GM12878 (cell line): ENCODE measurements around the gene MYO1E. TPM values are rescaled to one million over a fixed set of nuclear protein-coding genes. Genes with fewer than 3 reads are reported as not detected.

ENCODE experiments used
- ATAC-seq: fragments of 200-7000 bp; cut with Tn5 transposase; 3 replicates; pipeline ENCODE4 v1.9.1; 2020; ENCODE audit warnings: mild to moderate bottlenecking, moderate library complexity
- BruUV-seq: library from RNA; stranded (reverse); fragments of 400-500 nt; replicated peaks from 2 replicates; lab custom pipeline; 2021; lab: Mats Ljungman, UMichigan
- CTCF ChIA-PET: fragments of 300-600 bp; sonication (Branson Sonifier 250); formaldehyde crosslinking; extraction: SDS; loops from one replicate; lab custom pipeline; 2021; ENCODE audit warnings: inconsistent platforms; lab: Yijun Ruan, JAX
- POLR2A ChIA-PET: fragments of 350-600 bp; formaldehyde crosslinking; extraction: SDS; loops from one replicate; lab custom pipeline; 2021; ENCODE audit warnings: inconsistent platforms; lab: Charles Lee
- RAD21 ChIA-PET: fragments of 300-600 bp; sonication (Branson Sonifier 250); formaldehyde crosslinking; loops from one replicate; lab custom pipeline; 2023; ENCODE audit warnings: antibody characterized with exemption; ENCODE audit not compliant: unreplicated experiment; lab: Charles Lee
- SMC1A ChIA-PET: fragments of 300-600 bp; sonication (Branson Sonifier 250); formaldehyde crosslinking; loops from one replicate; lab custom pipeline; 2023; ENCODE audit not compliant: unreplicated experiment, uncharacterized antibody; lab: Charles Lee
- DNase-seq: peaks from one replicate; pipeline ENCODE4 v3.0.0-alpha.2; 2011; ENCODE audit warnings: low read depth, low spot score
- FAIRE-seq: peaks from 3 replicates; lab custom pipeline; 2011; peaks lifted over from hg19 to GRCh38; lab: Jason Lieb, UNC
- H2AFZ ChIP-seq: 2 replicates; pipeline ENCODE4 v1.6.0; 2011; ENCODE audit warnings: low read depth, low read length, control low read depth; ENCODE audit not compliant: control insufficient read depth
- H3K27ac ChIP-seq: 2 replicates; pipeline ENCODE4 v1.5.1; 2011; ENCODE audit warnings: control low read depth; ENCODE audit not compliant: control insufficient read depth, insufficient read depth
- H3K27me3 ChIP-seq, 2 experiments: replicated peaks in 1 of 2; 2 replicates each; pipeline versions ENCODE4 v1.6.0 to v1.6.1; 2011; ENCODE audit warnings: low read length in 1 of 2; ENCODE audit not compliant: control insufficient read depth in 2 of 2, insufficient read depth in 2 of 2
- H3K36me3 ChIP-seq, 2 experiments: 2 replicates each; pipeline ENCODE4 v1.5.1; 2011; ENCODE audit warnings: low read length in 1 of 2; ENCODE audit not compliant: control insufficient read depth in 2 of 2, insufficient read depth in 2 of 2
- H3K4me1 ChIP-seq: 2 replicates; pipeline ENCODE4 v1.6.1; 2011; ENCODE audit warnings: mild to moderate bottlenecking, low read length, moderate library complexity, mixed read lengths; ENCODE audit not compliant: control insufficient read depth, insufficient read depth
- H3K4me2 ChIP-seq: 2 replicates; pipeline ENCODE4 v1.6.0; 2011; ENCODE audit warnings: control low read depth; ENCODE audit not compliant: control insufficient read depth, insufficient read depth
- H3K4me3 ChIP-seq: fragments of 200-600 bp; sonication (generic); 2 replicates; pipeline ENCODE4 v1.5.1; 2016
- H3K79me2 ChIP-seq: 2 replicates; pipeline ENCODE4 v1.6.0; 2011; ENCODE audit warnings: low read length; ENCODE audit not compliant: control insufficient read depth, insufficient read depth
- H3K9ac ChIP-seq: 2 replicates; pipeline ENCODE4 v1.8.0; 2011; ENCODE audit warnings: low read length, control low read depth, mixed read lengths; ENCODE audit not compliant: control insufficient read depth, insufficient read depth
- H3K9me3 ChIP-seq: replicated peaks from 3 replicates; pipeline ENCODE4 v1.5.1; 2011; ENCODE audit warnings: mild to moderate bottlenecking, low read length; ENCODE audit not compliant: control insufficient read depth, insufficient read depth
- H4K20me1 ChIP-seq: 2 replicates; pipeline ENCODE4 v1.6.0; 2011; ENCODE audit not compliant: control insufficient read depth, insufficient read depth
- CBX3 ChIP-seq: fragments of 200-600 bp; sonication (generic); IDR thresholded peaks from 2 replicates; pipeline ENCODE4 v1.6.1; 2016; ENCODE audit warnings: low read depth, borderline replicate concordance
- MTA2 ChIP-seq: fragments of 450-650 bp; IDR thresholded peaks from 2 replicates; pipeline ENCODE4 v1.6.1; 2016; ENCODE audit warnings: low read depth, mild to moderate bottlenecking, moderate library complexity
- RELA ChIP-seq: fragments of 450-650 bp; IDR thresholded peaks from 2 replicates; pipeline ENCODE4 v1.8.0; 2014; ENCODE audit warnings: borderline replicate concordance; ENCODE audit not compliant: partially characterized antibody
- SPI1 ChIP-seq: IDR thresholded peaks from 2 replicates; pipeline ENCODE4 v1.6.1; 2011; ENCODE audit warnings: low read depth, mild to moderate bottlenecking, low read length, moderate library complexity, borderline replicate concordance; ENCODE audit not compliant: insufficient read depth
- ZNF24 ChIP-seq: fragments of 450-650 bp; IDR thresholded peaks from 2 replicates; pipeline ENCODE4 v1.6.1; 2017; ENCODE audit warnings: antibody characterized with exemption, mild to moderate bottlenecking
- WGBS: methylation state at CpG from one replicate; pipeline ENCODE4 v1.1.6; 2016; ENCODE audit warnings: low lambda C conversion rate; ENCODE audit not compliant: insufficient replicate concordance, insufficient coverage; ENCODE audit errors: missing lambda C conversion rate; 5-methylcytosine and 5-hydroxymethylcytosine counted together
- in situ Hi-C: fragments of 300-500 bp; cut with MboI; formaldehyde crosslinking; loops from 9 replicates; pipeline ENCODE4 v1.14.3; 2018; ENCODE audit warnings: mixed read lengths
- intact Hi-C: fragments of 100-400 bp; cut with micrococcal nuclease; formaldehyde crosslinking; loops from one replicate; pipeline ENCODE4 v1.14.2; 2022; ENCODE audit not compliant: unreplicated experiment
- polyA plus RNA-seq, 11 experiments: library from polyadenylated mRNA; depleted of rRNA in 4 of 11; unstranded in 6 of 11; stranded (reverse) in 5 of 11; fragments of >200 nt; fragmentation: Nextera tagmentation in 4 of 11; fragmentation: Illumina TruSeq in 1 of 11; extraction: Ambion mirVana in 4 of 11; extraction: Trizol in 1 of 11; gene quantifications; 1 replicate in 1 of 11; 2 replicates in 10 of 11; pipeline versions ENCODE4 v1.2.1 to v1.2.3, GENCODE V29; 2011 to 2016; ENCODE audit warnings: inconsistent platforms in 2 of 11, missing spikeins in 2 of 11, low read depth in 1 of 11
- total RNA-seq, 4 experiments: library from RNA; depleted of rRNA in 3 of 4; stranded (reverse); fragments of >200 nt in 3 of 4; fragmentation: Illumina TruSeq in 1 of 4; extraction: Trizol in 1 of 4; gene quantifications; 2 replicates each; pipeline versions ENCODE4 v1.2.1 to v1.2.3, GENCODE V29; 2013 to 2021
- TF ChIP-seq, protein P1 (sequence below): fragments of 450-650 bp; conservative IDR thresholded peaks from 2 replicates; pipeline ENCODE4 v1.6.1; 2017; ENCODE audit warnings: mild to moderate bottlenecking, moderate library complexity
- TF ChIP-seq, protein P2 (sequence below): IDR thresholded peaks from 2 replicates; pipeline ENCODE4 v1.6.1; 2011; ENCODE audit warnings: low read depth, low read length, improper control_type of control experiment, borderline replicate concordance
- TF ChIP-seq, protein P3 (sequence below): IDR thresholded peaks from 2 replicates; pipeline ENCODE4 v1.6.1; 2012; ENCODE audit warnings: mild to moderate bottlenecking, low read depth, low read length

MYO1E gene
- total and polyA plus RNA-seq, 10 of the 15 experiments (the other 5 are each of a cell fraction or from before 2014, with no cell fraction given), result 10.3 to 266 (median 64.9) TPM

DNA sequence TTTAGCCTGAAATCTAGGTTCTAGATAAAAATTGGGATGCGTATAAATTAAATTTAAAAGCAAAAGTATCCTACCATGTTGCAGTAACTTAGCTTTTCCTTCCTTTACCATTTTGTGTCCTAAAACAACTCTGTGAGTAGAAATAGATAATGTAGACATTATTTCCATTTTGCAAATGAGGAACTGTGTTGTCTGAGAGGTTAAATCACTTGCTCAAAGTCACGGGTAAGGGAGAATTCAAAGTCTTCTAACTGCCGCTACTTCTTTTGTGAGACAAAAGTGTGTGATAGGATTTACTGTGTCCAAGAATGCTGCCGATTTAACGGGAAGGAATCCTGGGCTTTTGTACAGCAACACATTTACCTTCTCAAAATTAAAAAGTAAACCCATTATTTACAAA, 40.7 kb downstream of the MYO1E start:
- Histone ChIP-seq H3K9ac (peak overlapping the region; percentile 7; the same call in 1 of the 2 replicates), H3K4me2 (peak overlapping the region; percentile 89), H3K4me1 (peaks cover 90% of the 10 kb centered on the region), H2AFZ (no peak overlapping the region), H3K36me3 (peaks cover 0 to 9% of the 10 kb centered on the region in 2 experiments; a peak in 2 of 4 replicates), H3K4me3 (peak overlapping the region; percentile 11; the same call in 1 of the 2 replicates), H3K9me3 (no peaks in the 10 kb centered on the region), H3K27ac (peak overlapping the region; percentile 43), H3K79me2 (peaks cover 95% of the 10 kb centered on the region), H4K20me1 (0 out of 2 replicates have a peak, but pooled peaks cover 1% of the 10 kb centered on the region), H3K27me3 (no peaks in the 10 kb centered on the region)
- FAIRE-seq (no peak), ATAC-seq (no peak), DNase-seq (no peak)
- 63% methylated on average over 5 of the region's 5 CpGs for WGBS
- in situ Hi-C loops (no loop called here), intact Hi-C loops (no loop called here)
- CTCF ChIA-PET, result interaction anchor here (0.8 kb wide), 1 partner anchor 13 kb away, joined by 3 read pairs; no protein-coding TSS in a partner anchor
- POLR2A ChIA-PET, result interaction anchor here (1.8 kb wide), 1 partner anchor 17 kb away, joined by 5 read pairs; no protein-coding TSS in a partner anchor
- TF ChIP-seq SPI1, result peak; percentile 72
- no peak for TF ChIP-seq RELA
- RAD21 ChIA-PET, result interaction anchor here (0.6 to 4.7 kb wide), 5 partner anchors 17 to 66 kb away, joined by 3 to 29 read pairs (median 3); no protein-coding TSS in a partner anchor
- SMC1A ChIA-PET, result interaction anchor here (0.9 to 6.4 kb wide), 7 partner anchors 10 to 86 kb away, joined by 3 to 46 read pairs (median 4); no protein-coding TSS in a partner anchor
- no TSS peak for BruUV-seq

DNA sequence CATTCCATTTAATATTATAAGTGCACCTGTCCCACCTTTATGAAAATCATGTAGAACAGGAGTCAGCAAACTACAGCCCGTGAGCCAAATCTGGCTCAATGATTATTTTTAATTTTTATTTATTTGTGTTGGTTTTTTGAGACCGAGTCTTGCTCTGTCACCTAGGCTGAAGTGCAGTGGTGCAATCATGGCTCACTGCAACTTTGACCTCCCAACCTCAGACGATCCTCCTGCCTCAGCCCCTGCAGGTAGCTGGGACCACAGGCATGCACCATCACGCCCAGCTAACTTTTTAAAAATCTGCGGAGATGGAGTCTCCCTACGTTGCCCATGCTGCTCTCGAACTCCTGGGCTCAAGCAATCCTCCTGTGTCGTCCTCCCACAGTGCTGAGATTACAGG, 42.0 kb downstream of the MYO1E start:
- in situ Hi-C loops (no loop called here), intact Hi-C loops (loop anchor here (1.0 kb wide), 1 partner anchor 36 kb away; no protein-coding TSS in a partner anchor)
- POLR2A ChIA-PET, result interaction anchor here (1.8 to 2.2 kb wide), 2 partner anchors 16 to 18 kb away, joined by 5 to 6 read pairs; no protein-coding TSS in a partner anchor
- Histone ChIP-seq H3K79me2 (peaks cover 93% of the 10 kb centered on the region), H3K4me2 (peak overlapping the region; percentile 89), H3K4me1 (peaks cover 89% of the 10 kb centered on the region), H3K36me3 (peaks cover 0 to 9% of the 10 kb centered on the region in 2 experiments; a peak in 2 of 4 replicates), H3K9ac (no peak overlapping the region; the same call in 1 of the 2 replicates), H3K4me3 (0 out of 2 replicates have a peak overlapping the region, but pooled peaks have one; percentile 19), H3K27ac (peak overlapping the region; percentile 6; the same call in 1 of the 2 replicates), H4K20me1 (0 out of 2 replicates have a peak, but pooled peaks cover 6% of the 10 kb centered on the region), H3K9me3 (no peaks in the 10 kb centered on the region), H3K27me3 (no peaks in the 10 kb centered on the region), H2AFZ (no peak overlapping the region)
- DNase-seq, result no peak
- BruUV-seq, result no TSS peak
- RAD21 ChIA-PET, result interaction anchor here (0.7 to 4.7 kb wide), 3 partner anchors 31 to 41 kb away, joined by 3 to 29 read pairs (median 4); no protein-coding TSS in a partner anchor
- CTCF ChIA-PET, result interaction anchor here (1.1 kb wide), 1 partner anchor 18 kb away, joined by 3 read pairs; no protein-coding TSS in a partner anchor
- FAIRE-seq, result no peak
- SMC1A ChIA-PET, result interaction anchor here (1.1 to 6.4 kb wide), 7 partner anchors 8 to 84 kb away, joined by 3 to 46 read pairs (median 5); no protein-coding TSS in a partner anchor
- 60% methylated on average over 8 of the region's 8 CpGs for WGBS
- ATAC-seq, result no peak
- TF ChIP-seq ZNF24 (no peak), CBX3 (no peak), MTA2 (no peak)
- TF ChIP-seq, protein P1, sequence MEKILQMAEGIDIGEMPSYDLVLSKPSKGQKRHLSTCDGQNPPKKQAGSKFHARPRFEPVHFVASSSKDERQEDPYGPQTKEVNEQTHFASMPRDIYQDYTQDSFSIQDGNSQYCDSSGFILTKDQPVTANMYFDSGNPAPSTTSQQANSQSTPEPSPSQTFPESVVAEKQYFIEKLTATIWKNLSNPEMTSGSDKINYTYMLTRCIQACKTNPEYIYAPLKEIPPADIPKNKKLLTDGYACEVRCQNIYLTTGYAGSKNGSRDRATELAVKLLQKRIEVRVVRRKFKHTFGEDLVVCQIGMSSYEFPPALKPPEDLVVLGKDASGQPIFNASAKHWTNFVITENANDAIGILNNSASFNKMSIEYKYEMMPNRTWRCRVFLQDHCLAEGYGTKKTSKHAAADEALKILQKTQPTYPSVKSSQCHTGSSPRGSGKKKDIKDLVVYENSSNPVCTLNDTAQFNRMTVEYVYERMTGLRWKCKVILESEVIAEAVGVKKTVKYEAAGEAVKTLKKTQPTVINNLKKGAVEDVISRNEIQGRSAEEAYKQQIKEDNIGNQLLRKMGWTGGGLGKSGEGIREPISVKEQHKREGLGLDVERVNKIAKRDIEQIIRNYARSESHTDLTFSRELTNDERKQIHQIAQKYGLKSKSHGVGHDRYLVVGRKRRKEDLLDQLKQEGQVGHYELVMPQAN, result no peak
- TF ChIP-seq, protein P2, sequence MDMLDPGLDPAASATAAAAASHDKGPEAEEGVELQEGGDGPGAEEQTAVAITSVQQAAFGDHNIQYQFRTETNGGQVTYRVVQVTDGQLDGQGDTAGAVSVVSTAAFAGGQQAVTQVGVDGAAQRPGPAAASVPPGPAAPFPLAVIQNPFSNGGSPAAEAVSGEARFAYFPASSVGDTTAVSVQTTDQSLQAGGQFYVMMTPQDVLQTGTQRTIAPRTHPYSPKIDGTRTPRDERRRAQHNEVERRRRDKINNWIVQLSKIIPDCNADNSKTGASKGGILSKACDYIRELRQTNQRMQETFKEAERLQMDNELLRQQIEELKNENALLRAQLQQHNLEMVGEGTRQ, result no peak
- TF ChIP-seq, protein P3, sequence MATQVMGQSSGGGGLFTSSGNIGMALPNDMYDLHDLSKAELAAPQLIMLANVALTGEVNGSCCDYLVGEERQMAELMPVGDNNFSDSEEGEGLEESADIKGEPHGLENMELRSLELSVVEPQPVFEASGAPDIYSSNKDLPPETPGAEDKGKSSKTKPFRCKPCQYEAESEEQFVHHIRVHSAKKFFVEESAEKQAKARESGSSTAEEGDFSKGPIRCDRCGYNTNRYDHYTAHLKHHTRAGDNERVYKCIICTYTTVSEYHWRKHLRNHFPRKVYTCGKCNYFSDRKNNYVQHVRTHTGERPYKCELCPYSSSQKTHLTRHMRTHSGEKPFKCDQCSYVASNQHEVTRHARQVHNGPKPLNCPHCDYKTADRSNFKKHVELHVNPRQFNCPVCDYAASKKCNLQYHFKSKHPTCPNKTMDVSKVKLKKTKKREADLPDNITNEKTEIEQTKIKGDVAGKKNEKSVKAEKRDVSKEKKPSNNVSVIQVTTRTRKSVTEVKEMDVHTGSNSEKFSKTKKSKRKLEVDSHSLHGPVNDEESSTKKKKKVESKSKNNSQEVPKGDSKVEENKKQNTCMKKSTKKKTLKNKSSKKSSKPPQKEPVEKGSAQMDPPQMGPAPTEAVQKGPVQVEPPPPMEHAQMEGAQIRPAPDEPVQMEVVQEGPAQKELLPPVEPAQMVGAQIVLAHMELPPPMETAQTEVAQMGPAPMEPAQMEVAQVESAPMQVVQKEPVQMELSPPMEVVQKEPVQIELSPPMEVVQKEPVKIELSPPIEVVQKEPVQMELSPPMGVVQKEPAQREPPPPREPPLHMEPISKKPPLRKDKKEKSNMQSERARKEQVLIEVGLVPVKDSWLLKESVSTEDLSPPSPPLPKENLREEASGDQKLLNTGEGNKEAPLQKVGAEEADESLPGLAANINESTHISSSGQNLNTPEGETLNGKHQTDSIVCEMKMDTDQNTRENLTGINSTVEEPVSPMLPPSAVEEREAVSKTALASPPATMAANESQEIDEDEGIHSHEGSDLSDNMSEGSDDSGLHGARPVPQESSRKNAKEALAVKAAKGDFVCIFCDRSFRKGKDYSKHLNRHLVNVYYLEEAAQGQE, result no peak
